ENCODE results near the gene SNX22. TPM values are rescaled to one million over a fixed set of nuclear protein-coding genes. Genes with fewer than 3 reads are reported as not detected.

Gene SNX22
- total and polyA plus RNA-seq, 4 donors: 2.2 to 37.4 (median 3.1) TPM

- Histone ChIP-seq H3K9ac (ENCODE audit: low read depth in 1 of 2, low read length in 2 of 2) (peak overlapping the region in 1 of 2 donors; percentile 8), H3K36me3 (ENCODE audit: control insufficient read depth in 4 of 4, insufficient read depth in 3 of 4, low read depth in 1 of 4, low read length in 3 of 4) (peaks cover 2 to 17% (median 15%) of the 10 kb centered on the region in 4 donors), H3K27me3 (ENCODE audit: control insufficient read depth in 4 of 4, insufficient read depth in 4 of 4, low read length in 3 of 4) (no peaks in the 10 kb centered on the region), H3K4me3 (ENCODE audit: low read depth in 1 of 3, low read length in 3 of 3) (no peak overlapping the region), H3K4me1 (ENCODE audit: control insufficient read depth in 4 of 4, insufficient read depth in 4 of 4, low read length in 3 of 4) (peaks cover 16 to 70% (median 56%) of the 10 kb centered on the region in 4 donors), H3K9me3 (ENCODE audit: control insufficient read depth in 4 of 4, low read length in 3 of 4) (no peaks in the 10 kb centered on the region), H3K27ac (ENCODE audit: low read depth in 1 of 2, low read length in 2 of 2) (peak overlapping the region; percentile 26 to 57)
- WGBS: 46% methylated on average over 3 of the region's 3 CpGs
- TF ChIP-seq TAF1 (conservative IDR thresholded peaks at IDR 0.05) (no peak), JUND (IDR thresholded peaks at IDR 0.05) (no peak), GABPA (IDR thresholded peaks at IDR 0.05 in 1 of 2, conservative IDR thresholded peaks at IDR 0.05 in 1 of 2) (no peak), ATF3 (IDR thresholded peaks at IDR 0.05) (no peak), SP1 (IDR thresholded peaks at IDR 0.05) (no peak), FOXA2 (IDR thresholded peaks at IDR 0.05) (no peak), YY1 (IDR thresholded peaks at IDR 0.05) (no peak), FOXA1 (IDR thresholded peaks at IDR 0.05) (no peak), EGR1 (IDR thresholded peaks at IDR 0.05; ENCODE audit: low read depth in 2 of 2) (no peak), HNF4G (IDR thresholded peaks at IDR 0.05) (no peak), NR2F2 (IDR thresholded peaks at IDR 0.05) (no peak), RXRA (IDR thresholded peaks at IDR 0.05) (no peak), MAX (IDR thresholded peaks at IDR 0.05) (no peak), CTCF (IDR thresholded peaks at IDR 0.05; ENCODE audit: low read depth, low read length, missing input control) (no peak), REST (IDR thresholded peaks at IDR 0.05) (no peak), RAD21 (IDR thresholded peaks at IDR 0.05) (no peak), ZBTB33 (IDR thresholded peaks at IDR 0.05) (no peak)
- DNase-seq (ENCODE audit: low spot score): no peak
Observed at GRCh38 chr15:64111679-64112050, 39.9 kb upstream of the SNX22 start.

Data from liver (tissue), 9 donors.